HG03565 (cell line): Measurements from ENCODE around the gene DHX16.

Experiments
- ATAC-seq: cut with Tn5 transposase; IDR thresholded peaks from one replicate; pipeline ENCODE4 v1.9.1; 2021; ENCODE audit warnings: mild to moderate bottlenecking, moderate library complexity; ENCODE audit not compliant: unreplicated experiment

The DHX16 gene

GRCh38 chr6:30611150-30611855, 61.5 kb downstream of the DHX16 start:
- no peak for ATAC-seq

GRCh38 chr6:30610065-30610464, 62.7 kb downstream of the DHX16 start:
- ATAC-seq: no peak

GRCh38 chr6:30603961-30604360, 68.8 kb downstream of the DHX16 start:
- ATAC-seq: no peak
